ENCODE data around the gene SMIM10L2A.
"Not testable (repeated sequence)": the region's sequence is repeated elsewhere in the genome, so short reads cannot be mapped to it uniquely, and the experiment has no call there.

Gene SMIM10L2A

DNA sequence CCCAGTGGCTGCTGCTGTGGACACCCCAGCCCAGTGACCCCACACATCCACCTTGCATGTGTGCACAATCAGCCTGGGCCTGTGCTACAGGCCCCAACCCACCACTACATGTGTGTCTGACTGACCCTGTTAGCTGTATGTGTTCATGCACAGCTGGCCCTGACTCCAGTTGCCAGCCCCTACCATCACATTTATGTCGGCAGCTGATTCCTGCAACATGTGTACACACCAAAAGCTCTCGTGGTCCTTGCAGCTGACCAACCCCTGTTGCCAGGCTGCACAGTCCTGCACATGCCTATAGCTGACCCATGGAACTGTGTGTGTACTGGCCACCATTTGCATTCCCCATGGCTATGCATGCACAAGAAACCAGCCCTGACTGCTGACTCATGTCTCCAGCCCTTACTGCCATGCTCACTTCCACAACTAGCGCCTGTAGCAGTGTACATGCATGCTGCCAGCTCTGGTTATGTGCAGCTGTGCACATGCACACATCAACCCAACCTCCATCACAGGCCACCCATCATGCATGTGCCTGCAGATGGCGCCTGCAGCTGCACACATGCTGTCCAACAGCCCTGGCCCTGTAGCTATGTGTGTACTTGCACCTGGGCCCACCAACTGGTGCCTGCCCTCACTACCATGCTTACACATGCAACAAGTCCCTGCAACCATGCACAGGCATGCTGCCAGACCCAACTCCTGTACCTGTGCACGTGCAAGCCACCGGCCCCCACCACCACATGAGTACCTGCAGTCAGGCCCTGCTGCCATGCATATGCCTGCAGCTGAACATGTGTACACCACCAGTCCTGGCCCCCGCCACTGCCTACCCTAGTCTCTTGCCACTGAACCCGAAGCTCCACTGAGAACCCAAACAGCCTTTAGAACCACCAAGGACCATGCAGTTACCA, 28.1 kb downstream of the SMIM10L2A start:
- ChIA-PET CTCF (interaction anchor here (1.1 kb wide), 1 partner anchor 338 kb away, joined by 3 read pairs; no protein-coding TSS in a partner anchor), POLR2A (no interaction called here)
- TF ChIP-seq, protein P1, sequence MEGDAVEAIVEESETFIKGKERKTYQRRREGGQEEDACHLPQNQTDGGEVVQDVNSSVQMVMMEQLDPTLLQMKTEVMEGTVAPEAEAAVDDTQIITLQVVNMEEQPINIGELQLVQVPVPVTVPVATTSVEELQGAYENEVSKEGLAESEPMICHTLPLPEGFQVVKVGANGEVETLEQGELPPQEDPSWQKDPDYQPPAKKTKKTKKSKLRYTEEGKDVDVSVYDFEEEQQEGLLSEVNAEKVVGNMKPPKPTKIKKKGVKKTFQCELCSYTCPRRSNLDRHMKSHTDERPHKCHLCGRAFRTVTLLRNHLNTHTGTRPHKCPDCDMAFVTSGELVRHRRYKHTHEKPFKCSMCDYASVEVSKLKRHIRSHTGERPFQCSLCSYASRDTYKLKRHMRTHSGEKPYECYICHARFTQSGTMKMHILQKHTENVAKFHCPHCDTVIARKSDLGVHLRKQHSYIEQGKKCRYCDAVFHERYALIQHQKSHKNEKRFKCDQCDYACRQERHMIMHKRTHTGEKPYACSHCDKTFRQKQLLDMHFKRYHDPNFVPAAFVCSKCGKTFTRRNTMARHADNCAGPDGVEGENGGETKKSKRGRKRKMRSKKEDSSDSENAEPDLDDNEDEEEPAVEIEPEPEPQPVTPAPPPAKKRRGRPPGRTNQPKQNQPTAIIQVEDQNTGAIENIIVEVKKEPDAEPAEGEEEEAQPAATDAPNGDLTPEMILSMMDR (IDR thresholded peaks at IDR 0.05; ENCODE audit: control extremely low read depth, extremely low read depth, low read depth, missing control alignments): no peak
- no peak for DNase-seq (ENCODE audit: extremely low spot score)

DNA sequence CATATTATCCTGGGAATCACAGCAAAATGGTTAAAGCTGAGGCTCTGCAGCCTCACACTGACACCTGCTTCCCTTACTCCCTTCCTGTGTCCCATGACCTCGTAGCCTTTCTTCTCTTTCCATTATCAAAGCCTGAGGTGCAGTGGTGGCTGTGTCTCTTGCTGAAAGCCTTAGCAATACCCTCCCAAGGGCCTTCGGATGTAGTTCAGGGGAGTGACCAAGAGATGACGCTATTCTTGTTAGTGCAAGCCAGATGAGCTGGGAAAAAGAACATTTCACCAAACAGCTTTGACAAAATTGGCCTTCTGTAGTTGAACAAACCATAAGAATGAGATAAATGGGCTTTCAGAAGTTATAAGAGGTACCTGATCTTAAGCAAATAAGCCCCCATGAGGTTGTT, 31.6 kb downstream of the SMIM10L2A start:
- ChIA-PET CTCF (interaction anchor here (0.9 kb wide), 1 partner anchor 10 kb away, joined by 3 read pairs; no protein-coding TSS in a partner anchor), POLR2A (no interaction called here)
- TF ChIP-seq, protein P1 (IDR thresholded peaks at IDR 0.05; ENCODE audit: control extremely low read depth, extremely low read depth, low read depth, missing control alignments): no peak
- no peak for DNase-seq (ENCODE audit: extremely low spot score)

DNA sequence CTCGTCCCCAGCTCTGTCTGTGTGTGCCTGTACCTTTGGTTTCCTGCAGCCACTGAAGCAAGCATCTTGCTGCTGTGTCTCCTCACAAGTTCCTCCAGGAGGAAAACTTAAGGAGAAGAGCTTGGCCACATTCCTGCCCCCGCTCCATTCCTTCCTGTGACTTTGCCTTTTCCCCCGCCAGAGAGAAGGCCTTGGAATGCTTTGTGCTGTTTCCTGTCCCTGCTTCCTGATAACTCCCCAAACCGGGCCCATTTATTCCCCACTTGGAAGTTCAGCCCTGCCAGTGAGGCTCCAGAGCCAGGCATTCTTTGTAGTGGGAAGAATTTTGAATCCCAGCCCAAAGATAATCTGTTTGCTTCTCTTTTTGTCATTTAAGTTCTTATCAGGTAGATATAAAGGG, 33.1 kb downstream of the SMIM10L2A start:
- TF ChIP-seq, protein P1 (IDR thresholded peaks at IDR 0.05; ENCODE audit: control extremely low read depth, extremely low read depth, low read depth, missing control alignments): no peak
- ChIA-PET CTCF (no interaction called here), POLR2A (no interaction called here)
- no peak for DNase-seq (ENCODE audit: extremely low spot score)

DNA sequence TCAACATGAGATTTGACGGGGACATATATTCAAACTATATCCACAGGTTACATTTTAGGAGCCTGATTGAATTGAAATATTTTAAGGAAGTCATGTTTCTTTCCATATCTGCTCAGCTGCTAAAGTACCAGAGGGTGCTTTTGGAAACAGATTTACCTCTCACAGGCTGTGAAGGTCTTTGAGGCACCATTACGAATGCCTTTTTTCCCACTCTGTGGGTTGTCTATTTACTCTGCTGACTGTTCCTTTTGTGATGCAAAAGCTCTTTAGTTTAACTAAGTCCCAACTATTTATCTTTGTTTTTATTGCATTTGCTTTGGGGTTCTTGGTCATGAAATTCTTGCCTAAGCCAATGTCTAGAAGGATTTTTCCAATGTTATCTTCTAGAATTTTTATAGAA, 40.0 kb downstream of the SMIM10L2A start:
- POLR2A ChIA-PET: not testable (repeated sequence)

DNA sequence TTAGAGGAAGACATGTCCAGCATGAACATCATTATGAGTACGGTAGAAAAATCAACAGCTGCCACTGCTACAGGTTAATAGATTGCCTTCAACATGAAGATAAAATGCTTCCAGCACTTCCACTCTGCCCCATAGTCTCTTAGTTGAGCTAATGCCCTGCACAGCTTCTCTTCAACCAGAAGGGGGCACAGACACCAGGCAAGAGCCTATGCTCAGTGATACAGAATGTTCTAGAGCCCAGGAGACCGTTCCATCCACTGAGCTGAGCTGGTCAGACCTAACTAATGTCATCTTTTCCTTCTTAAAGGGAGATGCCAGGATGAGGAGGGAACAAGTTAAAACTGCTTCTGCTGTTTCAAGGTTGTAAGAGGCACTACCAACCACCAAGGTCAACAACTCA, 42.2 kb downstream of the SMIM10L2A start:
- DNase-seq (ENCODE audit: extremely low spot score): no peak
- ChIA-PET CTCF (interaction anchor here (0.6 to 1.7 kb wide), 8 partner anchors 10 to 384 kb away, joined by 3 to 5 read pairs (median 3); no protein-coding TSS in a partner anchor), POLR2A (no interaction called here)
- TF ChIP-seq, protein P1 (IDR thresholded peaks at IDR 0.05; ENCODE audit: control extremely low read depth, extremely low read depth, low read depth, missing control alignments): peak; percentile 22

More for the DNA sequence above, 40.0 kb downstream of the SMIM10L2A start:
- DNase-seq (ENCODE audit: extremely low spot score); CTCF ChIA-PET: not testable (repeated sequence)

DNA sequence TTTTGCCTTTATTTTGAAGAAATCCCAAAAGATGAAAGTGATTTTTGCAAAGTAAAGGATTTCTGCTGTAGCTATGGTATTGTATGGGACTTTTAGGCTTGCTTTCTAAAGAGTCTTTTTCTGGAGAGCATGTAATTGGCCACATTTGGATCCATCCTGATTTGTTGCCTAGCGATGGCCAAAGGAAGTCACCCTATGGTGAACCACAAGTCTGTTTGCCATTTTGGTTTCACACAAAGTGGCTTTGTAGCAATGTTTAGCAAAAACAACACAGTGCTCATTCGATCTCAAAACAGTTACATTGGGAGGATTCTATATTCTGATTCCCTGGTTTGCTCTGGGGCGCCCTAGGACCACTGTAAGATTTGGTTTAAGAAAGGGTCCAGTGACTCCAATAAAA, 54.6 kb downstream of the SMIM10L2A start:
- ChIA-PET POLR2A (no interaction called here), CTCF (interaction anchor here (1.6 to 2.2 kb wide), 2 partner anchors 12 to 120 kb away, joined by 4 to 5 read pairs; no protein-coding TSS in a partner anchor)
- TF ChIP-seq, protein P1 (IDR thresholded peaks at IDR 0.05; ENCODE audit: control extremely low read depth, extremely low read depth, low read depth, missing control alignments): no peak
- no peak for DNase-seq (ENCODE audit: extremely low spot score)

DNA sequence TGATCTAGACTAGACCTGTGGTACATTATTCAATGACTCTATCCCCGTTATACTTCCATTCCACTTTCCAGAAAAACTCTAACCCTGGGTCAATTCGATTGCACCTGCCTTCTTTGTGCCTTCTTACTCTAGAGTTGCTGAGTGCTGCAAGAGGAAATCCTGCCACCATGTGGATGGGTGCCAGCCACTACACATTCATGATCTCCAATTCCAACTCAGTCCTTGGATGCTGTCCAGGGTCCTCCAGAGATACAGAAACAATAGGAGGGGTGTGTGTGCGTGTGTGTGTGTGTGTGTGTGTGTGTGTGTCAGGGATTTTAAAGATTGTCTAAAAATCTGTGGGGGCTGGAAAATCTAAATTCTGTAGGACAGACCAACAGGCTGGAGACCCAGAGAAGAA, 55.8 kb downstream of the SMIM10L2A start:
- DNase-seq (ENCODE audit: extremely low spot score): no peak
- CTCF ChIA-PET: no interaction called here

More for the DNA sequence above, 55.8 kb downstream of the SMIM10L2A start:
- TF ChIP-seq, protein P1 (IDR thresholded peaks at IDR 0.05; ENCODE audit: control extremely low read depth, extremely low read depth, low read depth, missing control alignments): peak; percentile 52
- POLR2A ChIA-PET: no interaction called here

All from GM10248 (cell line).